ENCODE results near the gene ICOSLG.

ICOSLG gene

DNA sequence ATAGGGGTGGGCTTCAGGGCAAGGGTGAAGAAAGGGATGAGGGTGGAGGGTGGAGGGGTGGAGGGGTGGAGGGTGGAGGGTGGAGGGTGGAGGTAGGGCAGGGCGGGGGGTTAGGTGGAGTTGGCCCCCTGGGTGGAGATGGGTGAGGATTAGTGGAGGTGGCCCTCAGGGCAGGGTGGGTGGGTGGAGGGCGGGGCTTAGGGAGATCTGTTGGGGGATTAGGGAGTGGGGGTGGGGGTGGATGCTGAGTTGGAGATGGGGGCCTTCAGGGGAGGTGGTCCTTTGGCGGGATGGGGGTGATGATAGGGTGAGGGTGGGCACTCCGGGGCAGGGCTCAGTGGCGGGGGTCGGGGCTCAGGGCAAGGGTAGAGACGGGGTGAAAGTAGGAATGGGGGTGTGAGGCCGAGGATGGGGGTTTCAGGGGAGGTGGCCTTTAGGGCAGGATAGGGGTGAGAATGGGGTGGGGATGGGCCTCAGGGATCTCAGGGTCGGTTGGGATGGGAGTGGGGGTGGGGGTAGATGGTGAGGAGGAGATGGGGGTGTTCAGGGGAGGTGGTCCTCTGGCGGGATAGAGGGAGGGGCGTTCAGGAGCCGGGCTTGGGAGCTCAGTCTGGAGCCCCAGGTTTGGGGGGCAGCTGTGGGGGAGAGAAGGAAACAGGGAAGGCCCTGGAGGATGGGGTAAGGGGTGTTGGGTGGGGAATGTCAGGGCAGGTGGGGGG lies 21.8 kb upstream of the ICOSLG start:
- H3K9ac ChIP-seq (ENCODE audit: low read length): no peak overlapping the region
- peaks cover 16% of the 10 kb centered on the region; the same call in 1 of the 2 replicates for H3K4me1 ChIP-seq (ENCODE audit: low read length)
- H3K36me3 ChIP-seq (replicated peaks; ENCODE audit: low read depth, low read length): no peaks in the 10 kb centered on the region
- TF ChIP-seq EZH2phosphoT487 (IDR thresholded peaks at IDR 0.05; ENCODE audit: low read depth): no peak
- TF ChIP-seq, protein P1, sequence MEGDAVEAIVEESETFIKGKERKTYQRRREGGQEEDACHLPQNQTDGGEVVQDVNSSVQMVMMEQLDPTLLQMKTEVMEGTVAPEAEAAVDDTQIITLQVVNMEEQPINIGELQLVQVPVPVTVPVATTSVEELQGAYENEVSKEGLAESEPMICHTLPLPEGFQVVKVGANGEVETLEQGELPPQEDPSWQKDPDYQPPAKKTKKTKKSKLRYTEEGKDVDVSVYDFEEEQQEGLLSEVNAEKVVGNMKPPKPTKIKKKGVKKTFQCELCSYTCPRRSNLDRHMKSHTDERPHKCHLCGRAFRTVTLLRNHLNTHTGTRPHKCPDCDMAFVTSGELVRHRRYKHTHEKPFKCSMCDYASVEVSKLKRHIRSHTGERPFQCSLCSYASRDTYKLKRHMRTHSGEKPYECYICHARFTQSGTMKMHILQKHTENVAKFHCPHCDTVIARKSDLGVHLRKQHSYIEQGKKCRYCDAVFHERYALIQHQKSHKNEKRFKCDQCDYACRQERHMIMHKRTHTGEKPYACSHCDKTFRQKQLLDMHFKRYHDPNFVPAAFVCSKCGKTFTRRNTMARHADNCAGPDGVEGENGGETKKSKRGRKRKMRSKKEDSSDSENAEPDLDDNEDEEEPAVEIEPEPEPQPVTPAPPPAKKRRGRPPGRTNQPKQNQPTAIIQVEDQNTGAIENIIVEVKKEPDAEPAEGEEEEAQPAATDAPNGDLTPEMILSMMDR (IDR thresholded peaks at IDR 0.05; ENCODE audit: low read depth, low read length): no peak
- H4K20me1 ChIP-seq (ENCODE audit: insufficient read depth, low read length): no peaks in the 10 kb centered on the region
- no peaks in the 10 kb centered on the region for H3K9me3 ChIP-seq (ENCODE audit: insufficient read depth, low read length)
- no peaks in the 10 kb centered on the region for H3K79me2 ChIP-seq (ENCODE audit: low read length)
- no peak overlapping the region for H3K4me3 ChIP-seq (ENCODE audit: low read length)
- no peak overlapping the region for H3K4me2 ChIP-seq (ENCODE audit: low read length)
- H3K27ac ChIP-seq (ENCODE audit: low read length): no peak overlapping the region
- peaks cover 4% of the 10 kb centered on the region; the same call in 1 of the 2 replicates for H3K27me3 ChIP-seq (ENCODE audit: low read depth, low read length)
- H2AFZ ChIP-seq (ENCODE audit: low read depth, low read length): no peak overlapping the region

DNA sequence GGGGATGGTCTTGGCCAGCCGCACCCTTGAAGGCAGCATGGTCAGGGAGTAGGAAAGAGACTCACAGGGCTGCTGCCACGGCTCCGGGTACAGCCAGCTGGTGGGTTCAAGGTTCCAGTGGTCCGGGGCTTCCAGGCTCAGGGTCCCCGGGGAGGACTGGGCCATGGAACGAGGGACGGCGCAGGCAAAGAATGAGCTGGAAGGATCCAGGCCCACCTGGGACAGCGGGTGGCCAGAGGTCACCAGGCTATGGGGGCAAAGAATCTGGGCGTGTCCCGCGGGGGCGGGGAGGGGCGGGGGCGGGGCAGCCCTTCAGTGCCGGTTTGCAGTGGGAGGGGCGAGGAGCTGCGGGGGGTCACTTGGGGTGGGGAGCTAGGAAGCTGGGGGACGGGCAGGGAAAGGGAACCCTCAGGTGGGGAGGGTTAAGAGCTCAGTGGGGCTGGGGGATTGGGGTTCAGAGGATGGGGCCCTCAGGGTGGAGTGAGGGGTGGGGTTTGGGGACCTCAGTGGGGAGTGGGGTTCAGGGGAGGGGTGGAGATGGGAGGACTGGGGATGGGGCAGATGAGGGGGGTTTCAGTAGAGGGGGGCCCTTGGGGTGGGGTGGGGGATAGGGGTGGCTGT lies 21.0 kb upstream of the ICOSLG start, which contains the start of gene DNMT3L:
TSS of gene DNMT3L (minus strand) at position 223 of the 621 bp plus-strand sequence. CDS start 638 bp downstream, outside the sequence.
- H3K9me3 ChIP-seq (ENCODE audit: insufficient read depth, low read length): no peaks in the 10 kb centered on the region
- no peaks in the 10 kb centered on the region for H4K20me1 ChIP-seq (ENCODE audit: insufficient read depth, low read length)
- H3K27ac ChIP-seq (ENCODE audit: low read length): no peak within 1 kb of the TSS
- no peak within 1 kb of the TSS for H2AFZ ChIP-seq (ENCODE audit: low read depth, low read length)
- no peak within 1 kb of the TSS for H3K4me3 ChIP-seq (ENCODE audit: low read length)
- no peak within 1 kb of the TSS for H3K9ac ChIP-seq (ENCODE audit: low read length)
- no peak within 1 kb of the TSS for H3K4me2 ChIP-seq (ENCODE audit: low read length)
- peaks cover 9% of the 10 kb centered on the region; the same call in 1 of the 2 replicates for H3K4me1 ChIP-seq (ENCODE audit: low read length)
- no peaks in the 10 kb centered on the region for H3K36me3 ChIP-seq (replicated peaks; ENCODE audit: low read depth, low read length)
- TF ChIP-seq EZH2phosphoT487 (IDR thresholded peaks at IDR 0.05; ENCODE audit: low read depth): no peak
- TF ChIP-seq, protein P1 (IDR thresholded peaks at IDR 0.05; ENCODE audit: low read depth, low read length): no peak
- no peaks in the 10 kb centered on the region for H3K79me2 ChIP-seq (ENCODE audit: low read length)
- peaks cover 4% of the 10 kb centered on the region; the same call in 1 of the 2 replicates for H3K27me3 ChIP-seq (ENCODE audit: low read depth, low read length)

DNA sequence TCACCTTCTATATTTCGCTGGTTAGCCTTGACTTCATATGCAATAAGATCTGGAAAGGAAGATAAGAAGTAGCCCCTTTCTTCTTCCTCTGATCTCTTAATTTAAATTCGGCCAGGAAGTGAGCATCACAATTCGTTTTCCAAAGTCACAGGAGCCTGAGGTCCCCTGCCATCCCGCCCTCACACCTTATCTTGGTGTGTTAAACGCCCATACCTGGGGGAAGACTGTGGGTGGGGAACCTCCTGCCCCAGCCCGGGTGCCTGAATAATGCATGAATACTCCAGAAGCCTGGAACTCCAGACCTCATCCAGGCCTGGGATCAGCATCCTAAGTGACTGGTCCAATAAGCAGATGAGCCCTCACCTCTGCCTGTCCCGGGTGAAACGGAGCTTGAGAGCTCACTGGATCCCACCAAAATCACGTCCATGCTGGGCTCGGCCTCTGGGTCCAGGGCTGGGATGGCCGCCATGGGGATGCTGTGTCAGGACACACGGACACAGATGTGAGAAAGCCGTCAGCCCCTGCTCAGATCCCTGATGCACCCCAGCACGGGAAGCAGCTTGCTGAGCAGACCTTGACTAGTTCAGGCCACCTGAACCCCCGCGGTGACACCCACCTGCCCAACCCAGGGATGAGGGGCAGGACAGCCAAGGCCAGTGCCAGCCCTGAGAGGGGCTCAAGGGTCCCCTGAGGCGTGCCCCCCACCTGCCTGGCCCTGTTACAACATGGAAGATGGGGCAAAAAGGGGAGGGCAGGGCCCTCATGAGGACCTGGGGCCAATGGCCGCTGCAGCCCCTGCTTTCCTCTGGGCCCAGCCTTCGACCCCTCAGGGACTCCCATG lies 20.3 kb upstream of the ICOSLG start:
- H3K4me3 ChIP-seq (ENCODE audit: low read length): no peak overlapping the region
- no peaks in the 10 kb centered on the region for H3K79me2 ChIP-seq (ENCODE audit: low read length)
- TF ChIP-seq, protein P1 (IDR thresholded peaks at IDR 0.05; ENCODE audit: low read depth, low read length): no peak
- no peak for TF ChIP-seq EZH2phosphoT487 (IDR thresholded peaks at IDR 0.05; ENCODE audit: low read depth)
- H3K27me3 ChIP-seq (ENCODE audit: low read depth, low read length): peaks cover 4% of the 10 kb centered on the region; the same call in 1 of the 2 replicates
- no peak overlapping the region for H3K4me2 ChIP-seq (ENCODE audit: low read length)
- H3K9ac ChIP-seq (ENCODE audit: low read length): no peak overlapping the region
- H3K27ac ChIP-seq (ENCODE audit: low read length): no peak overlapping the region
- no peaks in the 10 kb centered on the region for H3K36me3 ChIP-seq (replicated peaks; ENCODE audit: low read depth, low read length)
- H3K4me1 ChIP-seq (ENCODE audit: low read length): peaks cover 2% of the 10 kb centered on the region; the same call in 1 of the 2 replicates
- no peaks in the 10 kb centered on the region for H4K20me1 ChIP-seq (ENCODE audit: insufficient read depth, low read length)
- no peaks in the 10 kb centered on the region for H3K9me3 ChIP-seq (ENCODE audit: insufficient read depth, low read length)
- no peak overlapping the region for H2AFZ ChIP-seq (ENCODE audit: low read depth, low read length)

Measured in OCI-LY3 (cell line).